ENCODE results near the gene ZNF682.
"Not testable (repeated sequence)": the region's sequence is repeated elsewhere in the genome, so short reads cannot be mapped to it uniquely, and the experiment has no call there.

- TF ChIP-seq CTCF (IDR thresholded peaks at IDR 0.05; ENCODE audit: low read depth, low read length, missing input control); RAD21 (IDR thresholded peaks at IDR 0.05): not testable (repeated sequence)
These were observed 29.3 kb upstream of the ZNF682 start for GRCh38 chr19:20068559-20068958.

Data from liver (tissue), 3 donors.